Measurements from ENCODE around the gene SLC49A3. TPM values are rescaled to one million over a fixed set of nuclear protein-coding genes. Genes with fewer than 3 reads are reported as not detected.
"Not testable (repeated sequence)": the region's sequence is repeated elsewhere in the genome, so short reads cannot be mapped to it uniquely, and the experiment has no call there.

Gene SLC49A3
- total RNA-seq, 3 donors from 2014 or later: 0.48 to 0.79 (median 0.53) TPM

- no peaks in the 10 kb centered on the region for H3K9me3 Mint-ChIP-seq
- no peaks in the 10 kb centered on the region for H3K27me3 Mint-ChIP-seq (ENCODE audit: low read depth)
- H3K4me3 Mint-ChIP-seq: no peak overlapping the region
- DNase-seq (no peak), ATAC-seq (no peak)
- peaks cover 25% of the 10 kb centered on the region for H3K4me1 Mint-ChIP-seq (ENCODE audit: low read depth)
- peaks cover 2% of the 10 kb centered on the region for H3K36me3 Mint-ChIP-seq (ENCODE audit: insufficient read depth)
These were observed 23.1 kb upstream of the SLC49A3 start for GRCh38 chr4:712093-712492.

GRCh38 chr4:710916-711315 is 22.0 kb upstream of the SLC49A3 start:
- no peak for DNase-seq
- H3K4me3 Mint-ChIP-seq: no peak overlapping the region
- peaks cover 2% of the 10 kb centered on the region for H3K36me3 Mint-ChIP-seq (ENCODE audit: insufficient read depth)
- no peaks in the 10 kb centered on the region for H3K9me3 Mint-ChIP-seq
- no peak for ATAC-seq
- peaks cover 25% of the 10 kb centered on the region for H3K4me1 Mint-ChIP-seq (ENCODE audit: low read depth)
- H3K27me3 Mint-ChIP-seq (ENCODE audit: low read depth): no peaks in the 10 kb centered on the region

- peaks cover 23% of the 10 kb centered on the region for H3K4me1 Mint-ChIP-seq (ENCODE audit: low read depth)
- H3K27me3 Mint-ChIP-seq (ENCODE audit: low read depth): no peaks in the 10 kb centered on the region
- no peaks in the 10 kb centered on the region for H3K9me3 Mint-ChIP-seq
- ATAC-seq: no peak
- no peak overlapping the region for H3K4me3 Mint-ChIP-seq
- peaks cover 2% of the 10 kb centered on the region for H3K36me3 Mint-ChIP-seq (ENCODE audit: insufficient read depth)
- DNase-seq: no peak
These were observed 21.2 kb upstream of the SLC49A3 start for GRCh38 chr4:710116-710515.

GRCh38 chr4:709348-709747 is 20.4 kb upstream of the SLC49A3 start:
- Mint-ChIP-seq H3K9me3 (no peaks in the 10 kb centered on the region), H3K27me3 (ENCODE audit: low read depth) (no peaks in the 10 kb centered on the region), H3K36me3 (ENCODE audit: insufficient read depth) (peaks cover 2% of the 10 kb centered on the region), H3K4me1 (ENCODE audit: low read depth) (peaks cover 22% of the 10 kb centered on the region), H3K4me3 (peak overlapping the region; percentile 21)
- ATAC-seq: no peak
- no peak for DNase-seq

- ATAC-seq (no peak), DNase-seq (no peak)
- H3K4me1 Mint-ChIP-seq (ENCODE audit: low read depth): peaks cover 22% of the 10 kb centered on the region
- no peaks in the 10 kb centered on the region for H3K9me3 Mint-ChIP-seq
- peak overlapping the region; percentile 20 for H3K4me3 Mint-ChIP-seq
- H3K27me3 Mint-ChIP-seq (ENCODE audit: low read depth): no peaks in the 10 kb centered on the region
- H3K36me3 Mint-ChIP-seq (ENCODE audit: insufficient read depth): peaks cover 2% of the 10 kb centered on the region
These were observed 19.6 kb upstream of the SLC49A3 start for GRCh38 chr4:708631-708933.

GRCh38 chr4:707929-708630 is 19.1 kb upstream of the SLC49A3 start:
- Mint-ChIP-seq H3K4me3 (no peak overlapping the region), H3K27me3 (ENCODE audit: low read depth) (no peaks in the 10 kb centered on the region), H3K9me3 (no peaks in the 10 kb centered on the region), H3K4me1 (ENCODE audit: low read depth) (peaks cover 22% of the 10 kb centered on the region), H3K36me3 (ENCODE audit: insufficient read depth) (peaks cover 2% of the 10 kb centered on the region)
- ATAC-seq (no peak), DNase-seq (no peak)

- H3K36me3 Mint-ChIP-seq (ENCODE audit: insufficient read depth): peaks cover 2% of the 10 kb centered on the region
- no peak for DNase-seq
- no peak overlapping the region for H3K4me3 Mint-ChIP-seq
- no peaks in the 10 kb centered on the region for H3K9me3 Mint-ChIP-seq
- H3K27me3 Mint-ChIP-seq (ENCODE audit: low read depth): no peaks in the 10 kb centered on the region
- peaks cover 22% of the 10 kb centered on the region for H3K4me1 Mint-ChIP-seq (ENCODE audit: low read depth)
- no peak for ATAC-seq
These were observed 18.1 kb upstream of the SLC49A3 start for GRCh38 chr4:706834-707598.

GRCh38 chr4:706083-706633 is 17.2 kb upstream of the SLC49A3 start:
- Mint-ChIP-seq H3K4me3 (peak overlapping the region; percentile 38), H3K4me1 (ENCODE audit: low read depth) (peaks cover 22% of the 10 kb centered on the region)
- H3K9me3 Mint-ChIP-seq; DNase-seq; H3K36me3 Mint-ChIP-seq (ENCODE audit: insufficient read depth); ATAC-seq; H3K27me3 Mint-ChIP-seq (ENCODE audit: low read depth): not testable (repeated sequence)

- H3K9me3 Mint-ChIP-seq: no peaks in the 10 kb centered on the region
- H3K36me3 Mint-ChIP-seq (ENCODE audit: insufficient read depth): no peaks in the 10 kb centered on the region
- DNase-seq (peak; percentile 97), ATAC-seq (peak; percentile 98)
- H3K4me1 Mint-ChIP-seq (ENCODE audit: low read depth): peaks cover 22% of the 10 kb centered on the region
- H3K27me3 Mint-ChIP-seq (ENCODE audit: low read depth): no peaks in the 10 kb centered on the region
- H3K4me3 Mint-ChIP-seq: peak within 1 kb of the TSS; percentile 74
These were observed 16.5 kb upstream of the SLC49A3 start, which contains the start of gene PCGF3 for GRCh38 chr4:705278-706082. PCGF3 (plus strand) TSS chr4:705832; CDS start chr4:733681, 27,849 bp downstream.

GRCh38 chr4:704971-705277 is 16.0 kb upstream of the SLC49A3 start:
- no peaks in the 10 kb centered on the region for H3K36me3 Mint-ChIP-seq (ENCODE audit: insufficient read depth)
- ATAC-seq: no peak
- DNase-seq: no peak
- H3K4me1 Mint-ChIP-seq (ENCODE audit: low read depth): peaks cover 16% of the 10 kb centered on the region
- H3K9me3 Mint-ChIP-seq: no peaks in the 10 kb centered on the region
- no peaks in the 10 kb centered on the region for H3K27me3 Mint-ChIP-seq (ENCODE audit: low read depth)
- H3K4me3 Mint-ChIP-seq: peak overlapping the region; percentile 74

- peaks cover 13% of the 10 kb centered on the region for H3K4me1 Mint-ChIP-seq (ENCODE audit: low read depth)
- no peak for ATAC-seq
These were observed 15.4 kb upstream of the SLC49A3 start for GRCh38 chr4:704198-704891.

GRCh38 chr4:703336-704197 is 14.6 kb upstream of the SLC49A3 start:
- H3K36me3 Mint-ChIP-seq (ENCODE audit: insufficient read depth): no peaks in the 10 kb centered on the region

More at GRCh38 chr4:704198-704891, 15.4 kb upstream of the SLC49A3 start:
- no peaks in the 10 kb centered on the region for H3K36me3 Mint-ChIP-seq (ENCODE audit: insufficient read depth)
- no peak for DNase-seq
- peak overlapping the region; percentile 35 for H3K4me3 Mint-ChIP-seq
- no peaks in the 10 kb centered on the region for H3K9me3 Mint-ChIP-seq
- no peaks in the 10 kb centered on the region for H3K27me3 Mint-ChIP-seq (ENCODE audit: low read depth)

GRCh38 chr4:702618-703048 is 13.7 kb upstream of the SLC49A3 start:
- Mint-ChIP-seq H3K27me3 (ENCODE audit: low read depth) (no peaks in the 10 kb centered on the region), H3K4me3 (no peak overlapping the region)

More at GRCh38 chr4:703336-704197, 14.6 kb upstream of the SLC49A3 start:
- Mint-ChIP-seq H3K4me3 (no peak overlapping the region), H3K4me1 (ENCODE audit: low read depth) (peaks cover 11% of the 10 kb centered on the region), H3K9me3 (no peaks in the 10 kb centered on the region), H3K27me3 (ENCODE audit: low read depth) (no peaks in the 10 kb centered on the region)
- ATAC-seq (no peak), DNase-seq (no peak)

More at GRCh38 chr4:702618-703048, 13.7 kb upstream of the SLC49A3 start:
- no peak for DNase-seq
- ATAC-seq: no peak
- peaks cover 7% of the 10 kb centered on the region for H3K4me1 Mint-ChIP-seq (ENCODE audit: low read depth)
- H3K36me3 Mint-ChIP-seq (ENCODE audit: insufficient read depth): no peaks in the 10 kb centered on the region
- H3K9me3 Mint-ChIP-seq: no peaks in the 10 kb centered on the region
